SHP77 treated with DMSO at 0.1 percent for 48 hours (cell line): ENCODE results near the gene LTA4H.
"Not testable (repeated sequence)": the region's sequence is repeated elsewhere in the genome, so short reads cannot be mapped to it uniquely, and the experiment has no call there.

ENCODE experiments used
- DNase-seq: peaks from one replicate; lab custom pipeline; 2025; lab: John Stamatoyannopoulos, UW

Gene LTA4H

DNA sequence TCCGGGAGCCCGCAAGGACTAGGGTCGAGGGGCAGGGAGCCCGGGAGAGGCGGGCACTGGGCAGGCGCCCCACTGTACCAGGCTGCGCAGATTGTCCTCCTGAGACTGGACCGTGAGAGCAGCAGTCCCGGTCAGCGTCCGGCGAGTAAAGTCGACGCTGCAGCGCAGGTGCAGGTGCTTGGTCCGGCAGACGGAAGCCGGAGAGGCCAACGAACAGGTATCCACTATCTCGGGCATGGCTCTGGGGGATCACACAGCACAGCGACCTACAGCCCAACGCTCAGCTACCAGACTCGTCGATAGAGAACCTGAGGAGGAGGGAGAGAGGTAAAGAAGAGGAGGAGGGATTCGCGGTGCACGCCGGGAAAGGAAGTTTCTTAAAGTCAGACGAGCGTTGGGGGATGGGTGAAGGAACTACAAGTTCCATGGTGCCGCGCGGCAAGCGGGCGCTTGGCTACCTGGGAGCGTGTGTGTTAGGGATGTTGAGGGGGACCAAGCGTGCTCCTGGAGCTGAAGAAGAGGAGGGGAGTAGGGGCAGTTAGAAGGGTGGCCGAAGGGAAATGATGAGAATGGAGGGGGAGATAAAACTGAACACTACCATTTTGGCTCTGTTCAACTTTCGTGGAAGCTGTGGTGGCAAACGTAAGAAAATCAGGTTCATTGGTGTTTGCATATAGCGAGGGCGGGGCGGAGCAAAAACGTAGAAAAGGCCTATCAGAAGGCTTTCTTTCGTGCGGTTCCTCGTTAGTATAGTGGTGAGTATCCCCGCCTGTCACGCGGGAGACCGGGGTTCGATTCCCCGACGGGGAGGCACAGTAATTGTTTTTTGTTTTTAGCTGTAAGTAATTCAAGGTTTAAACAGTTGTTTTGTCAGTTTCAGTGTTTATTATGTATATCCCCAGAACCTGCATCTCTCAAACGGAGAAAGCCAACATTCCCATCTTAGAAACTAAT lies at the start of gene LTA4H:
LTA4H (minus strand) TSS at position 305 of the 954 bp plus-strand sequence; CDS start at position 237, 68 bp downstream.
- DNase-seq = peak; percentile 99

DNA sequence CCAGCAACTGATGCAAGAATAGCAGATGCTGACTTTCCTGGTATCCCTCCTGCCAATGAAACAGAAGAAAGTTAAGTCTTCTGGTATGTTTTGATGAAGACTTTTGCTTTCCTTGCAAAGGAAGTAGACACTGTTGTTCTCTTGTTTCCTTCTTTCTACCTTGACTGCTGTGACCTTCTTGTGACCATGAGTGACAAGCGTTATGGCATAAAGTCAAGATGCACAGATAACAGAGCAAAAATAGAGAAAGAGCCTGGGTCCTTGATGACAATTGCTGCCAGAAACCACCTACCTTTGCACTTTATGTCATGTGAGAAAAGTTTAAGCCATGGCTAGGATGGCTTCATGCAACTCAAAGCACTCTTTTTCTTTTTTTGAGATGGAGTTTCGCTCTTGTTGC lies 49.2 kb upstream of the LTA4H start:
- DNase-seq = no peak

DNA sequence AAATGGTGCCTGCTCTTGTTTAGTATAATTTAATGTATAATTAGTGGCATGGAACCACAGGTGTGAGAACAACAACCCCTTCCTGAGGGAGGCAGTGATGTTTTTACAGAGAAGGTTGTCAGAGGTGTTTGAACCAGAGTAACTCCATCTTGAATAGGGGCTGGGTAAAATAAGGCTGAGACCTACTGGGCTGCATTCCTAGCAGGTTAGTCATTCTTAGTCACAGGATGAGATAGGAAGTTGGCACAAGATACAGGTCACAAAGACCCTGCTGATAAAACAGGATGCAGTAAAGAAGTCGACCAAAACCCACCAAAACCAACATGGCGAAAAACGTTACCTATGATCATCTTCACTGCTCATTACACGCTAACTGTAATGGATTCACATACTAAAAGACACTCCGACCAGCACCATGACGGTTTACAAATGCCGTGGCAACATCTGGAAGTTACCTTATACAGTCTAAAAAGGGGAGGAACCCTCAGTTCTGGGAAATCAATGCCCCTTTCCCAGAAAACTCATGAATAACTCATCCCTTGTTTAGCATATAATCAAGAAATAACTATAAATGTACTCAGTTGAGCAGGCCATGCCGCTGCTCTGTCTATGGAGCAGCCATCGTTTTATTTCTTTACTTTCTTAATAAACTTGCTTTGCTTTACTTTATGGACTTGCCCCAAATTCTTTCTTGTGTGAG lies 47.8 kb upstream of the LTA4H start:
- no peak for DNase-seq

DNA sequence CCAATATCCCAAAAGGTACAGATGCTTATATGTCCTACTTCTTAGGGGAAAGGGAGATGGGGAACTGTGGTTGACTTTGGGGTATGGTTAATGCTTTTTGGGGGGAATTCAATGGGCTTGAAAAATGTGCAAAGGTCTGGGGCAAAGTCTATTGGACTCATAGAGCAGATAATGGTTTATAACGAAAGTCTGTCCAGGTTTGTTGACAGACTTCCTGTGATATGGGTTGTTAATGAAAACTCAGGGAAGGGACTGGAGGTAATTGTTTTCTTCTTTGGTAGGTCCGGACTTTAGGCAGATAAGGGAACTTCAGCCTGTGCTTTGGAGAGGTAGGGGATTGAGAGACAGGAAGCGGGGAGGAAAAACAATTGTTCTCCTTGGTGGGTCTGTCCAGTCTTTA lies 46.2 kb upstream of the LTA4H start:
- no peak for DNase-seq

DNA sequence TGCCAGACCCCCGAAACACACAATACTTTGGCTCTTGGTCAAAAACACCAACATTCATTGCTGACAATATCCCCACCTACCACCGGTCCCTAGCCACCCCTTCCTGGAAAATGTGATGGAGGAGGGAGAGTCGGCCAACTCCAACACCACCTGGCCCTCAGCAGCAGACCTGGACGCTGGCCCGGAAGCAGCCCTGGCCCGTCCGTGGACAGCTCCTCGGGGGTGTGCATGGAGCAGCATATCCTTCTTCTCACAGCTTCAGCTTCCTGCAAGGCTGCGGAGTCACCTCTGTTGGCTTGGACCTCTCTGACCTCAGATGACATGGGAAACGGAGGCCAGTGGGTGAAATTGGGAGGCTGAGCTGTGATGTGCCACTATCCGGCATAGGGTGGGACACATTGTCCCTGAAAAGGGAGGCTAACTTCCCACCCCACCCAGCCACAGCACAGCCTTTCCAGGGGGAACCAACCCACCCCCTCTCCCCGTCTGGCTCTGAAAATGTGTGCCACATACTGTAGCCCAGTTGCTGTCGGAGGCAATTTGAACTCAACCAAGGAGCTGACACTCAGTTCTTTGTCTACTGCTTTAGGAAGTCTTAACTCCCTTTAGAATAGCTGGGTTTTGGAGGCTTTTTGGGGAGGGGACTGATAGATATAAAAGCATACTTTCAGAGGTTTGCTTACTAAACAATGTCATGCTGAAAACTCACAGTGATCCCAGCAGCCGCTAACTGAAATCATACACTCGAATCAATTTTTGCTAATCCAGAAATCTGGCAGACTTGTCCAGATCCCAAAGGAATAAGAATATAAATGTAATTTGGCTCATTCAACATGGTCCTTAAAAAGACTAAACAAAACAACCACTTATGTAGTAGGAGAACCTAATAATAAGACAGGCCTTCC lies 43.1 kb upstream of the LTA4H start:
- DNase-seq = no peak

DNA sequence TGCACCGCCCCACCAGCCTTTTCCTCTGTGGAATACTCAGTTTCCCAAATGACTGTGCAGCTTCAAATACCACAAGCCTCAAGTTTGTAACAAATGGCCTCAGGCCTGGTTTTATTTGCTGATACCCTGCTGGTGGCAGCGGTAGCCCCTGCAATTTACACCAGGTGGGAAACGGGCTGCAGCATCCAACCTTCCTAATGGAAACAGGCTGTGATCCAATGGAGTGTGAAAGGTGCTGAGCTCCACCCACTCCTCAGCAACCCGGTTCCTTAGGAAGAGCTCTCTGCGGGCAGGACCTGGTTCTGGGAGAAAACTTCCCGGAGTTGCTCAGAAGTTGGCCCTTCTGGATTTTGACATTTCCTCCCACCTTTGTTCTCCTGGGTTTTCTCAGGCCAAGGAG lies 41.7 kb upstream of the LTA4H start:
- DNase-seq = no peak

DNA sequence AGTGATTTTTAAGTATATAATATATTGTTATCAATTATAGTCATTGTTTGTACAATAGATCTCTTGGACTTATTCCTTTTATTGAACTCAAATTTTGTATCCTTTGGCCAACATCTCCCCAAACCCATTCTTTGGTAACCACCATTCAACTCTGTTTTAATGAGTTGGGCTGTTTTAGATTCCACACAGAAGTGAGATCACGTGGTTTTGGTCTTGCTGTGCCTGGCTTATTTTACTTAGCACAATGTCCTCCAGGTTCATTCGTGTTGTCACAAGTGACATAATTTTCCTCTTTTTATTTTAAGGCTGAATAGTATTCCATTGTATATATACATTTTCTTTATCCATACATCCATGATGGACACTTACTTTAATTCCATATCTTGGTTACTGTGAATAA lies 40.2 kb upstream of the LTA4H start:
- no peak for DNase-seq

DNA sequence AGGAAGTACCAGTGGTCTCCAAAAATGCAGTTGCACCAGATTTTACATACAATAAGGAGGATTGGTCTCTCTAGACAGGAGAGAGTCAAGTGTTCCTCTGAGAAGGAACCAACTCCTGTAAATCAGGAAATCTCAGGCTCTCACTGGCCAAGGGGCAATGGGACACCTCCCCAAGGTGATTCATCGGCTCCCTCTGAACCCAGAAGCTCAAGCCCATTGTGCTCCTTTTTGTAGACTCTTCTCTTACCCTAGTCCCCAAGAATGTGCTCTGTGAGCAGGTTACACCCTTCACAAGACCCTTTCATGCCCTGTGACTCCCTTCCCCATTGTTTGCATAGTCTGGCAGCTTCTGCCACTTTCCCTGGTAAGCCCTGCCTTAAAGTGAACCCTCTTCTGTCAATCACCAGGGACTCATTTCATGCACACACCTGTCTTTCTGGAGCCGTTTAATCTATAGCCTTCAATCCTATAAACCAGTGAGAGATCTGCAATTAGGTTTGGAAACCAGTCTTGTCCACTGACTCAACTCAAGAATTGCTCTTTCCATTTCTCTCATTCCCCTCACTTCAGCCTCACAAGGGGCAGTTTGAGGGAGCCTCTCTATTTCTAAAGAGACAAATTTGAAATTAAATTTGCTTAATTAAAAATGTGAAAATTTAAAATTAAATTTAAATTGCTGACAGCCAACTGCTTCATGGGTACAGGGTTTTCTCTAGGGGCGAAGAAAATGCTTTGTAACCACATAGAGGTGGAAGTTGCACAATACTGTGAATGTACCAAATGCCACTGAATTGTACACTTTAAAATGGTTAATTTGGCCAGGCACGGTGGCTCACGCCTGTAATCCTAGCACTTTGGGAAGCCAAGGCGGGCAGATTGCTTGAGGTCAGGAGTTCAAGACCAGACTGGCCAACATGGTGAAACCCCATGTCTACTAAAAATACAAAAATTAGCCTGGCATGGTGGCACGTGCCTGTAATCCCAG lies 38.3 kb upstream of the LTA4H start:
- DNase-seq = no peak

DNA sequence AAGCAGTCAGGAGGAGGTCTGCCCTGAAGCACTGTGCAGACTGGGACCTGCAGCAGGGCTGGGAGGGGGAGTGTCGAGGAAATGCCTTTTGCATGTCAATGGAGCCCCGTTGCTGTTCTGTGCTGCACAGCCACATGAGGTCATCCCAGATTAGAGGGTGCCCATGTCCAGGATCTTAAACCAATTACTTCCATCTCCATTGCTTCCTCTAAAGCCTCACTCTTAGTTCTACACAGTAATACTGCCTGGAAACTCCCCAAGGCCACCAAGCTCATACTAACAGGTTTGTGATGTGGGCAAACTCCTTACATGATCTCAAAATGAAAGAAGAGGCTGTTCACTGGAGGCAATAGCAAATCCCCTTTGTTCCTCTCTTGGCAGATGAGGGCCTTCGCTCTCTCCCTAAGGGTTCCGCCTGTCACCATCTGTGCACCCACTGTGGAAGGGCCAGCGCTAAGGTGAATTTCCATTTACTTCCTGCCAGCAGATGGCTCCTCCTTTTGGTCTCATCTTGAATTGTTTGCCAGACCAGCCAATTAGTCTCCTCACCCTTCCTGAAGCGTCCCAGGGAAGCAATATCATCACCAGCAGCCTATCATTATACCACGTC lies 35.4 kb upstream of the LTA4H start:
- no peak for DNase-seq

DNA sequence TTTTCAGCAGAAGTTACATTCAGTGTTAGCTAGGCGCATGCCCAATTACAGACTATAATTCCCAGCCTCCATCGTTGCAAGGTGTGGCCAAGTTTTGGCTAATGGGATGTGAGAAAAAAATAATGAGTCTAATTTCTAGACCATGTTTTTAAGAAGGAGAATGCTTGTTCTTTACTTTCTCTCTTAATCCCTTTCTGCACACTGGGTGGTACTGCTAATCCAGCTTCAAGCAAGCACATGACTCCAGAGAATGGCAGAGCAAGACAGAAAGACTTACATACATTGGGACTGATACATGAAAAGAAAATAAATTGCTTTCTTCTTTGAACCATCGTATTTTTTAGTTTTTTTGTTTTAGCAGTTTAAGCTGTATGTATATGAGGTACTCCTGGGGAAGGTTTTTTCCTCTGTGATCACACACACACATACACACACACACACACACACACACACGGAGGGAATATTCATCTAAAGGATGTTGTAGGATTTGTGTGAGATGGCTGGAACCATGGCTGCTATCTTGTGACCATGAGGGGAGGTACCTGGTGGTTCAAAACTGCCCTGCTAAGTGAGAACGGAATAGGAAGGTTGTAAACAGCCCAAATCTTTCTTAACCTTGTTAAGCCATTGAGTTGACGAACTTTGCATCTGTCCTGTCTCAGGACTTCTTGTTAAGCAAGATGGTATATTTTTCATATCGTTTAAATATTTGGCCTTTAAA lies 34.3 kb upstream of the LTA4H start:
- DNase-seq = no peak

DNA sequence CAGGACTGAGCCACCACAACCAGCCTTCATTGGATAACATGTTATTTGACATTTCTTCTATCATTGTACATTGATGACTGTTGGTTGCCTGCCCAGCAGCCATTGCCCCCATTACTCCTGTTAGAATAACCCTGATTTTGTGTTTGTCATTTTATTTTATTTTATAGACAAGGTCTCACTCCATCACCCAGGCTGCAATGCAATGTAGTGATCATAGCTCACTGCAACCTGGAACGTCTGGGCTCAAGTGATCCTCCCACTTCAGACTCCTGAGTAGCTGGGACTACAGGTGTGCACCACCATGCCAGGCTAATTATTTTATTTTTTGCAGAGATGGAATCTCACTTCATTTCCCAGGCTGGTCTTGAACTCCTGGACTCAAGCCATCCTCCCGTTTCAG lies 33.2 kb upstream of the LTA4H start:
- DNase-seq = no peak

DNA sequence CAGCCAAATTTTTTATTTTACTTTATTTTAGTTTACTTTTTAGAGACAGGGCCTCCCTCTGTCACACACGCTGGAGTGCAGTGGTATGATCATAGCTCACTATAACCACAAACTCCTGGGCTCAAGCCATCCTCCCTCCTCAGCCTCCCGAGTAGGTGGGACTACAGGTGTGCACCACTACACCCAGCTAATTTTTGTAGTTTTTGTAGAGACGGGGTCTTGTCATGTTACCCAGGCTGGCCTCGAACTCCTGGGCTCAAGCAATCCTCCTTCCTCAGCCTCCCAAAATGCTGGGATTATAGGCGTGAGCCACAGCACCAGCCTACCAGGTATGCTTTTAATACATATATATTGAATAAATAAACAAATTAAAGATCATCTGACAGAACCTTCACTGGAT lies 32.7 kb upstream of the LTA4H start:
- DNase-seq = no peak

DNA sequence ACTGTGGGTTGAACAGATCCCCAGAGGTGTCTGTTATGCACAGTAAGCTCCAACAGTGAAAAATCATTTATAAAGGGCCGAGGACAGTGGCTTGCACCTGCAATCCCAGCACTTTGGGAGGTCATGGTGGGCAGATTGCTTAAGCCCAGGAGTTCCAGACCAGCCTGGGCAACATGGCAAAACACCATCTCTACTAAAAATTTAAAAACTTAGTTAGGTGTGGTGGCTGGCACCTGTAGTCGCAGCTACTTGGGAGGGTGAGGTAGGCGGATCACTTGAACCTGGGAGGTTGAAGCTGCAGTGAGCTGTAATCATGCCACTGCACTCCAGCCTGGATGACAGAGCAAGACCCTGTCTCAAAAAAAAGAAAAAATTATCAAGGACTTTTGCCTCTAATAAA lies 30.4 kb upstream of the LTA4H start:
- DNase-seq = not testable (repeated sequence)

DNA sequence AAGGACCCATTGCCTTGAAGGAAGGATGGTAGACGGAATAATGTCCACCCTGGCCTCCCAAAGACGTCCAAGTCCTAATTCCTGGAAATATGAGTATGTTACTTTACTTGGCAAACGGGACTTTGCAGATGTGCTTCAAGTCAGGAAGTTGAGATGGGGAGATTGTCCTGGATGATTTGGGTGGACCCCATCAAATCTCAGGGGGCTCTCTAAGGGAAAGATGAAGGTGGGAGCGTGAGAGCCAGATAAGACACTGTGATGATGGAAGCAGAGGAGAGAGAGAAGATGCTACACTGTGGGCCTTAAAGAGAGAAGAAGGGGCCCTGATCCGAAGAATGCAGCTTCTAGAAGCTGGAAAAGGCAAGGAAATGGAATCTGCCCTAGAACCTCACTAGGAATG lies 29.6 kb upstream of the LTA4H start:
- no peak for DNase-seq

DNA sequence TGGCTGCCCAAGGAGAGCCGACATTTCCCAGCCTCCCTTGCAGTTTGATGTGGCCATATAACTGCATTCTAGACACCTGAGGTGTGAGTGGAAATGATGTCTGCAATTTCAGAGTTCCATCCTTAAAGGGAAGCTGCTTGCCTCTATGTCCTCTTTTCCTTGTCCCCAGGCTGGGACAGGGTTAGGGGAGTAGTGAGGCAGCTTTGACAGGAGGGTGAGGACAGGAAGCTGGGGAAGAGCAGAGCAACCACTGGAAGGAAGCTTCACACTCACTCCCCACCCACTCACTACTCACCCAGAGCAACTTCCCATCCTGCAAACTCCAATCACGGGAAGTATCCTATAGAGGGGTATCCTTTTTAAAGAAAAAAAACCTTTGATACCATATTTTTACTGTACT lies 28.9 kb upstream of the LTA4H start:
- DNase-seq = no peak

DNA sequence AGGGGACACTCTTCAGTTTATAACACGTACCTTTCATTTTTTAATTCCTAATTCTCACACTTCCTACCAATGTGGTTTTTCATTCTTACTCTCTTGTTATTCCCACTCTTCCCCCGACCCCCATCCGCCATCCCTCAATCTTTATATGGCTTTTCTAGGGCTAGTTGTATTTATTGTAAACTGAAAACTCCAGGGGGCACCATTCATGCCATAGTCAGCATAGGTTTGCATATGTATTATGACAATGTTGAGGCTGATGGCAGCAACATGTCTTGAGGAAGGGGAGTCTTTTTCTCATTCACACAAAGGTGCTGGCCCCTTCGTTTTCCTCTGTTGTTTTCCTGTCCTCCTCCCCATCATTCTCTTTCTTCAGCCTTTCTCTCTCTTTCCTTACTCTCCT lies 27.7 kb upstream of the LTA4H start:
- no peak for DNase-seq

DNA sequence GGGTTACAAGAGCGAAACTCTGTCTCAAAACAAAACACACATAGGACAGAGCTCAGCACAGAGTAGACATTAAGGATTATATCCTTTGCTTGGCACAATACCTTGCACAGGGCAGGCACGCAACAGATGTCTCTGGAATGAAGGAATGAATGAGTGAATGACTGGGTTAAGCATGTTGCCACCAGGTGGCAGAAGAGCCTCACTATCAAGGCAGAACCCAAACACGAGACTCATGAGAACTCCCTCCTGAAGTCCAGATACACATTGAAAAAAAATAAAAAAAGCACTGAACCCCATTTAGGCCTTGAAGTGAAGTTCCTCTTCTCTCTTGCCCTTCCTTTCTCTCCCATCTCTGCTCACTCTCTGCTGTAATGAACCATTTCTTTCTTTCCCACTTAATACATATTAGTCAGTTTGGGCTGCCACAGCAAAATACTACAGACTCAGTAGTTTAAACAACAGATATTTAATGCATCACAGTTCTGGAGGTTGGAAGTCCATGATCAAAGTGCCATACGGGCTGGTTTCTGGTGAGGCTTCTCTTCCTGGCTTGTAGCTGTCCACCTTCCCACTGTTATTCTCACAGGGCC lies 26.6 kb upstream of the LTA4H start:
- DNase-seq = peak; percentile 52

DNA sequence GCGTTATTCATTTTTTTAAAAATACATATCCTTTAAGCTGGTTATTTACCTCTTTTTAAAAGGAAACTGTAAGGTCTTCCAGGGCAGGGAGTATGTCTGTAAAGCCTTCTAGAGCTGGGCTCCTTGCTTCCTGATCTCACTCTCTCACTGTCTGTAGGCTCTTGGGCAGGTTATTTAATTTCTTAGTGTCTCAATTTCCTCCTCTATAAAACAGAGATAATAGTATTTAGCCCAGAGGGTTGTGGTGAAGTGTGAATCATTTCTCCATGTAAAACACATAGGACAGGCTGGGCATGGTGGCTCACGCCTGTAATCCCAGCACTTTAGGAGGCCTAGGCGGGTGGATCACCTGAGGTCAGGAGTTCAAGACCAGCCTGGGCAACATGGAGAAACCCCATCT lies 25.9 kb upstream of the LTA4H start:
- DNase-seq = no peak

DNA sequence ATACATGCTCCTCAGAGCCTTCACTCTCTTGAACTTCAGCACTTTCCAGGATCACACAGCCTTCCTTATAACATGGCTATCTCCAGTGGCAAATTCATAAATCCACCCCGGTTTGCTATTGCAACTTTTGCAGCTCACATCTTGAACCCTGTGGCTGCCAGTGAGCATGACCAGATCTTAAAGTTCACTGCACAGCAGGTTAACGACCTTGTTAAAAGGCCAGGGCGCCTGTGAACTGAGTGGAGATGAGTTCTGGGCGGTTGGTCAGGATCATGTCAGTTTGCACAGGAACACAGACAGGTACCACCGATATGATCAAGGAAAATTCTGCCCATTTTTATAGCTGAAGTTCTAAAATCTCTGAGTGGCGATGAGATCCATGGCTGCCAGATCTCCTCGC lies 24.7 kb upstream of the LTA4H start:
- no peak for DNase-seq
